Colonic mucosa (tissue), 4 donors: Measurements from ENCODE around the gene JOSD2. TPM values are rescaled to one million over a fixed set of nuclear protein-coding genes. Genes with fewer than 3 reads are reported as not detected.

ENCODE experiments used
- DNase-seq: peaks from one replicate; pipeline ENCODE4 v3.0.0-alpha.2; 2020
- H3K27ac ChIP-seq: fragments of 200-600 bp; one replicate; pipeline ENCODE4 v1.8.0; 2021
- H3K27me3 ChIP-seq: fragments of 200-600 bp; one replicate; pipeline ENCODE4 v1.8.0; 2021
- H3K36me3 ChIP-seq: fragments of 200-600 bp; one replicate; pipeline ENCODE4 v1.8.0; 2021
- H3K4me1 ChIP-seq: fragments of 200-600 bp; one replicate; pipeline ENCODE4 v1.8.0; 2021; ENCODE audit warnings: mild to moderate bottlenecking
- H3K4me3 ChIP-seq: fragments of 200-600 bp; one replicate; pipeline ENCODE4 v1.8.0; 2021
- H3K9ac ChIP-seq, 2 donors: one replicate each; pipeline ENCODE4 v1.7.0; 2013; ENCODE audit warnings: control low read depth in 2 of 2, low read depth in 2 of 2, low read length in 2 of 2
- H3K9me3 ChIP-seq: fragments of 200-600 bp; one replicate; pipeline ENCODE4 v1.8.0; 2021
- intact Hi-C: fragments of 100-400 bp; cut with DNase I; formaldehyde crosslinking; loops from one replicate; pipeline ENCODE4 v1.14.1; 2022
- total RNA-seq, 2 donors: library from RNA; stranded (reverse); fragmentation: NEBNext Ultra II Directional in 1 of 2; extraction: Animal tissue kit (Norgen Biotek cat#: 25700) in 1 of 2; gene quantifications; one replicate each; pipeline ENCODE4 v1.2.1, GENCODE V29; 2021
- TF ChIP-seq, protein P1 (sequence below): fragments of 200-600 bp; IDR thresholded peaks from one replicate; pipeline ENCODE4 v1.8.0; 2022; ENCODE audit warnings: antibody characterized with exemption, mild to moderate bottlenecking
- donor health status: healthy.
- donor health status: DM: no; HTN: no; CAD: no.
- donor health status: DM: no; HTN: no; CAD: no.

JOSD2 gene
- total RNA-seq, 2 donors from 2014 or later: 27.0 to 45.0 TPM

- no peaks in the 10 kb centered on the region for H3K36me3 ChIP-seq
- TF ChIP-seq, protein P1, sequence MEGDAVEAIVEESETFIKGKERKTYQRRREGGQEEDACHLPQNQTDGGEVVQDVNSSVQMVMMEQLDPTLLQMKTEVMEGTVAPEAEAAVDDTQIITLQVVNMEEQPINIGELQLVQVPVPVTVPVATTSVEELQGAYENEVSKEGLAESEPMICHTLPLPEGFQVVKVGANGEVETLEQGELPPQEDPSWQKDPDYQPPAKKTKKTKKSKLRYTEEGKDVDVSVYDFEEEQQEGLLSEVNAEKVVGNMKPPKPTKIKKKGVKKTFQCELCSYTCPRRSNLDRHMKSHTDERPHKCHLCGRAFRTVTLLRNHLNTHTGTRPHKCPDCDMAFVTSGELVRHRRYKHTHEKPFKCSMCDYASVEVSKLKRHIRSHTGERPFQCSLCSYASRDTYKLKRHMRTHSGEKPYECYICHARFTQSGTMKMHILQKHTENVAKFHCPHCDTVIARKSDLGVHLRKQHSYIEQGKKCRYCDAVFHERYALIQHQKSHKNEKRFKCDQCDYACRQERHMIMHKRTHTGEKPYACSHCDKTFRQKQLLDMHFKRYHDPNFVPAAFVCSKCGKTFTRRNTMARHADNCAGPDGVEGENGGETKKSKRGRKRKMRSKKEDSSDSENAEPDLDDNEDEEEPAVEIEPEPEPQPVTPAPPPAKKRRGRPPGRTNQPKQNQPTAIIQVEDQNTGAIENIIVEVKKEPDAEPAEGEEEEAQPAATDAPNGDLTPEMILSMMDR: no peak
- no peaks in the 10 kb centered on the region for H3K27me3 ChIP-seq
- H3K27ac ChIP-seq: no peak overlapping the region
- intact Hi-C loops: no loop called here
- DNase-seq: no peak
- H3K4me1 ChIP-seq: no peaks in the 10 kb centered on the region
- H3K9ac ChIP-seq: no peak overlapping the region
- no peaks in the 10 kb centered on the region for H3K9me3 ChIP-seq
- no peak overlapping the region for H3K4me3 ChIP-seq
Measured at GRCh38 chr19:50506700-50507099, 4.3 kb downstream of the JOSD2 start.

- H3K27ac ChIP-seq: no peak overlapping the region
- H3K4me1 ChIP-seq: no peaks in the 10 kb centered on the region
- H3K9me3 ChIP-seq: no peaks in the 10 kb centered on the region
- no peaks in the 10 kb centered on the region for H3K36me3 ChIP-seq
- H3K9ac ChIP-seq: no peak overlapping the region
- DNase-seq: no peak
- no peak overlapping the region for H3K4me3 ChIP-seq
- TF ChIP-seq, protein P1: no peak
- H3K27me3 ChIP-seq: no peaks in the 10 kb centered on the region
- intact Hi-C loops: no loop called here
Measured at GRCh38 chr19:50505856-50506611, 5.0 kb downstream of the JOSD2 start.

- intact Hi-C loops: no loop called here
- H3K27ac ChIP-seq: no peak overlapping the region
- DNase-seq: no peak
- H3K27me3 ChIP-seq: no peaks in the 10 kb centered on the region
- H3K4me3 ChIP-seq: no peak overlapping the region
- H3K4me1 ChIP-seq: no peaks in the 10 kb centered on the region
- TF ChIP-seq, protein P1: no peak
- H3K36me3 ChIP-seq: no peaks in the 10 kb centered on the region
- H3K9me3 ChIP-seq: no peaks in the 10 kb centered on the region
- no peak overlapping the region for H3K9ac ChIP-seq
Measured at GRCh38 chr19:50501568-50502475, 9.2 kb downstream of the JOSD2 start.

- H3K36me3 ChIP-seq: no peaks in the 10 kb centered on the region
- no peaks in the 10 kb centered on the region for H3K27me3 ChIP-seq
- no peak overlapping the region for H3K27ac ChIP-seq
- H3K9me3 ChIP-seq: no peaks in the 10 kb centered on the region
- peak; percentile 44 for DNase-seq
- H3K9ac ChIP-seq: no peak overlapping the region
- no peaks in the 10 kb centered on the region for H3K4me1 ChIP-seq
- H3K4me3 ChIP-seq: no peak overlapping the region
- intact Hi-C loops: no loop called here
- TF ChIP-seq, protein P1: no peak
Measured at GRCh38 chr19:50501186-50501567, 9.8 kb downstream of the JOSD2 start.

GRCh38 chr19:50500753-50501151 lies 10.2 kb downstream of the JOSD2 start:
- Histone ChIP-seq H3K36me3 (no peaks in the 10 kb centered on the region), H3K4me1 (no peaks in the 10 kb centered on the region), H3K9ac (no peak overlapping the region), H3K27me3 (no peaks in the 10 kb centered on the region), H3K27ac (no peak overlapping the region), H3K9me3 (no peaks in the 10 kb centered on the region), H3K4me3 (no peak overlapping the region)
- TF ChIP-seq, protein P1: no peak
- DNase-seq: no peak
- intact Hi-C loops: no loop called here
